ENCODE measurements around the gene HCRTR2.

- TF ChIP-seq CBX5 (IDR thresholded peaks at IDR 0.05; ENCODE audit: low read depth, low read length): no peak
- no peak for TF ChIP-seq CTCF (IDR thresholded peaks at IDR 0.05; ENCODE audit: control extremely low read depth in 1 of 3, insufficient read depth in 1 of 3, low read depth in 1 of 3, low read length in 3 of 3)
- TF ChIP-seq POLR2A (IDR thresholded peaks at IDR 0.05; ENCODE audit: control extremely low read depth in 1 of 2, low read depth in 2 of 2, low read length in 2 of 2): no peak
- TF ChIP-seq MAFK (IDR thresholded peaks at IDR 0.05; ENCODE audit: low read depth, low read length): no peak
- TF ChIP-seq POLR2AphosphoS5 (IDR thresholded peaks at IDR 0.05; ENCODE audit: low read depth, low read length): no peak
- TF ChIP-seq ATF2 (IDR thresholded peaks at IDR 0.05; ENCODE audit: low read length): no peak
- no peak for TF ChIP-seq BRCA1 (IDR thresholded peaks at IDR 0.05; ENCODE audit: low read depth, low read length)
- TF ChIP-seq SP2 (IDR thresholded peaks at IDR 0.05; ENCODE audit: low read length): no peak
These were observed 85.9 kb downstream of the HCRTR2 start for GRCh38 chr6:55260181-55260580.

Data from H1 (cell line).